HEK293 (cell line): Measurements from ENCODE around the gene COG8.

ENCODE experiments used
- CTCF ChIA-PET: fragments of 350-600 bp; formaldehyde crosslinking; extraction: SDS; loops from one replicate; lab custom pipeline; 2021; ENCODE audit warnings: antibody characterized with exemption; lab: Yijun Ruan, JAX
- POLR2A ChIA-PET: fragments of 300-600 bp; formaldehyde crosslinking; extraction: SDS; loops from one replicate; lab custom pipeline; 2020; ENCODE audit warnings: antibody characterized with exemption, inconsistent platforms; lab: Yijun Ruan, JAX
- H3K27ac ChIP-seq: fragments of 200-500 bp; sonication (Bioruptor generic); 2 replicates; pipeline ENCODE4 v1.5.1; 2014; ENCODE audit warnings: low read depth, low read length, control low read depth, inconsistent platforms; ENCODE audit errors: extremely low read depth
- H3K36me3 ChIP-seq, 2 experiments: fragments of 200-500 bp in 1 of 2; sonication (Bioruptor generic) in 1 of 2; 1 replicate in 1 of 2; 2 replicates in 1 of 2; pipeline ENCODE4 v1.5.1; 2014 to 2017; ENCODE audit warnings: inconsistent platforms in 2 of 2, low read length in 2 of 2; ENCODE audit not compliant: control insufficient read depth in 2 of 2, insufficient read depth in 1 of 2
- H3K4me1 ChIP-seq: fragments of 200-500 bp; sonication (Bioruptor generic); 2 replicates; pipeline ENCODE4 v1.5.1; 2014; ENCODE audit warnings: mild to moderate bottlenecking, low read length, inconsistent platforms; ENCODE audit not compliant: control insufficient read depth, insufficient read depth
- H3K4me3 ChIP-seq: 2 replicates; pipeline ENCODE4 v1.5.1; 2011; ENCODE audit warnings: low read depth, mild to moderate bottlenecking, control low read depth, low read length, moderate library complexity
- H3K9me3 ChIP-seq: fragments of 200-500 bp; sonication (Bioruptor generic); 2 replicates; pipeline ENCODE4 v1.5.1; 2014; ENCODE audit warnings: low read depth, low read length, inconsistent platforms; ENCODE audit not compliant: control insufficient read depth, insufficient read depth
- INSM2 ChIP-seq: fragments of 450-650 bp; formaldehyde crosslinking; IDR thresholded peaks from 2 replicates; pipeline ENCODE4 v1.5.1; 2016; ENCODE audit warnings: missing biosample characterization, missing genetic modification characterization
- KLF7 ChIP-seq: fragments of 450-650 bp; formaldehyde crosslinking; IDR thresholded peaks from 2 replicates; pipeline ENCODE4 v1.5.1; 2016; ENCODE audit warnings: missing biosample characterization, missing genetic modification characterization, borderline replicate concordance
- KLF8 ChIP-seq: fragments of 450-650 bp; formaldehyde crosslinking; IDR thresholded peaks from 2 replicates; pipeline ENCODE4 v1.5.1; 2016; ENCODE audit warnings: missing biosample characterization, missing genetic modification characterization
- MEIS1 ChIP-seq: sonication (generic); formaldehyde crosslinking; IDR thresholded peaks from 2 replicates; pipeline ENCODE4 v1.8.1; 2022; ENCODE audit warnings: missing genetic modification reagents, mild to moderate bottlenecking, borderline replicate concordance
- OSR2 ChIP-seq: fragments of 450-650 bp; formaldehyde crosslinking; IDR thresholded peaks from 2 replicates; pipeline ENCODE4 v1.5.1; 2016; ENCODE audit warnings: missing biosample characterization, missing genetic modification characterization
- SP7 ChIP-seq: fragments of 450-650 bp; formaldehyde crosslinking; IDR thresholded peaks from 2 replicates; pipeline ENCODE4 v1.5.1; 2016; ENCODE audit warnings: missing biosample characterization, missing genetic modification characterization
- ZBTB1 ChIP-seq: fragments of 450-650 bp; formaldehyde crosslinking; IDR thresholded peaks from 2 replicates; pipeline ENCODE4 v1.5.1; 2016; ENCODE audit warnings: missing biosample characterization, missing genetic modification characterization
- ZFHX2 ChIP-seq: fragments of 450-650 bp; formaldehyde crosslinking; conservative IDR thresholded peaks from 2 replicates; pipeline ENCODE4 v1.5.1; 2016; ENCODE audit warnings: missing biosample characterization, missing genetic modification characterization
- ZFP3 ChIP-seq: fragments of 450-650 bp; formaldehyde crosslinking; IDR thresholded peaks from 2 replicates; pipeline ENCODE4 v1.5.1; 2016; ENCODE audit warnings: low read depth, missing biosample characterization, missing genetic modification characterization
- ZNF174 ChIP-seq: fragments of 450-650 bp; formaldehyde crosslinking; IDR thresholded peaks from 2 replicates; pipeline ENCODE4 v1.5.0; 2017; ENCODE audit warnings: missing biosample characterization, mild to moderate bottlenecking, missing genetic modification characterization
- ZNF223 ChIP-seq: fragments of 450-650 bp; formaldehyde crosslinking; IDR thresholded peaks from 2 replicates; pipeline ENCODE4 v1.5.1; 2016; ENCODE audit warnings: missing biosample characterization, missing genetic modification characterization
- ZNF266 ChIP-seq: fragments of 450-650 bp; formaldehyde crosslinking; IDR thresholded peaks from 2 replicates; pipeline ENCODE4 v1.5.1; 2016; ENCODE audit warnings: missing biosample characterization, missing genetic modification characterization, low read depth
- ZNF324 ChIP-seq: fragments of 450-650 bp; formaldehyde crosslinking; IDR thresholded peaks from 2 replicates; pipeline ENCODE4 v1.5.1; 2016; ENCODE audit warnings: missing biosample characterization, missing genetic modification characterization
- ZNF366 ChIP-seq: fragments of 450-650 bp; formaldehyde crosslinking; conservative IDR thresholded peaks from 2 replicates; pipeline ENCODE4 v1.5.1; 2016; ENCODE audit warnings: missing biosample characterization, missing genetic modification characterization
- ZNF423 ChIP-seq: fragments of 450-650 bp; formaldehyde crosslinking; IDR thresholded peaks from 2 replicates; pipeline ENCODE4 v1.5.1; 2016; ENCODE audit warnings: missing biosample characterization, missing genetic modification characterization
- ZNF48 ChIP-seq: fragments of 450-650 bp; formaldehyde crosslinking; IDR thresholded peaks from 2 replicates; pipeline ENCODE4 v1.5.1; 2016; ENCODE audit warnings: missing biosample characterization, missing genetic modification characterization
- ZNF510 ChIP-seq: fragments of 450-650 bp; formaldehyde crosslinking; IDR thresholded peaks from 2 replicates; pipeline ENCODE4 v1.5.1; 2018; ENCODE audit warnings: mild to moderate bottlenecking, missing genetic modification characterization, missing biosample characterization; ENCODE audit not compliant: insufficient replicate concordance
- ZSCAN5A ChIP-seq: fragments of 450-650 bp; formaldehyde crosslinking; IDR thresholded peaks from 2 replicates; pipeline ENCODE4 v1.5.1; 2016; ENCODE audit warnings: missing biosample characterization, missing genetic modification characterization
- TF ChIP-seq, protein P1 (sequence below): fragments of 450-650 bp; formaldehyde crosslinking; IDR thresholded peaks from 2 replicates; pipeline ENCODE4 v1.5.1; 2016; ENCODE audit warnings: missing biosample characterization, missing genetic modification characterization
- TF ChIP-seq, protein P2 (sequence below): fragments of 450-650 bp; formaldehyde crosslinking; IDR thresholded peaks from 2 replicates; pipeline ENCODE4 v1.5.1; 2016; ENCODE audit warnings: missing biosample characterization, missing genetic modification characterization
- TF ChIP-seq, protein P3 (sequence below): fragments of 450-650 bp; formaldehyde crosslinking; IDR thresholded peaks from 2 replicates; pipeline ENCODE4 v1.5.1; 2016; ENCODE audit warnings: missing biosample characterization, missing genetic modification characterization, borderline replicate concordance
- TF ChIP-seq, protein P4 (sequence below): fragments of 450-650 bp; IDR thresholded peaks from 2 replicates; pipeline ENCODE4 v1.5.1; 2018; ENCODE audit warnings: missing biosample characterization, missing genetic modification characterization

The COG8 gene

GRCh38 chr16:69381231-69381630 lies 41.9 kb upstream of the COG8 start:
- no peaks in the 10 kb centered on the region for H3K9me3 ChIP-seq
- H3K36me3 ChIP-seq = peaks cover 45 to 71% of the 10 kb centered on the region in 2 experiments
- POLR2A ChIA-PET = interaction anchor here (0.5 to 0.6 kb wide), 2 partner anchors 10 to 29 kb away, joined by 3 to 4 read pairs; no protein-coding TSS in a partner anchor
- no peak overlapping the region for H3K4me3 ChIP-seq
- no peaks in the 10 kb centered on the region for H3K4me1 ChIP-seq
- no peak overlapping the region for H3K27ac ChIP-seq
- CTCF ChIA-PET = interaction anchor here (0.6 to 1.0 kb wide), 3 partner anchors 15 to 385 kb away, joined by 3 to 4 read pairs (median 4); no protein-coding TSS in a partner anchor
- TF ChIP-seq ZFHX2 (tag by site-specific recombination) = no peak
- TF ChIP-seq ZFP3 (tag by site-specific recombination) = no peak
- TF ChIP-seq ZNF174 = no peak
- TF ChIP-seq ZNF324 (tag by site-specific recombination) = no peak
- TF ChIP-seq OSR2 (tag by site-specific recombination) = no peak
- no peak for TF ChIP-seq MEIS1 (CRISPR knock-in tag)
- no peak for TF ChIP-seq KLF8 (tag by site-specific recombination)
- TF ChIP-seq SP7 (tag by site-specific recombination) = no peak
- no peak for TF ChIP-seq ZNF366 (tag by site-specific recombination)
- no peak for TF ChIP-seq ZNF223

GRCh38 chr16:69378760-69379159 lies 39.4 kb upstream of the COG8 start:
- ChIA-PET CTCF (interaction anchor here (1.6 kb wide), 1 partner anchor 17 kb away, joined by 10 read pairs; no protein-coding TSS in a partner anchor), POLR2A (interaction anchor here (0.5 to 0.6 kb wide), 2 partner anchors 20 to 354 kb away, joined by 5 to 6 read pairs; no protein-coding TSS in a partner anchor)
- no peak for TF ChIP-seq INSM2
- TF ChIP-seq, protein P1, sequence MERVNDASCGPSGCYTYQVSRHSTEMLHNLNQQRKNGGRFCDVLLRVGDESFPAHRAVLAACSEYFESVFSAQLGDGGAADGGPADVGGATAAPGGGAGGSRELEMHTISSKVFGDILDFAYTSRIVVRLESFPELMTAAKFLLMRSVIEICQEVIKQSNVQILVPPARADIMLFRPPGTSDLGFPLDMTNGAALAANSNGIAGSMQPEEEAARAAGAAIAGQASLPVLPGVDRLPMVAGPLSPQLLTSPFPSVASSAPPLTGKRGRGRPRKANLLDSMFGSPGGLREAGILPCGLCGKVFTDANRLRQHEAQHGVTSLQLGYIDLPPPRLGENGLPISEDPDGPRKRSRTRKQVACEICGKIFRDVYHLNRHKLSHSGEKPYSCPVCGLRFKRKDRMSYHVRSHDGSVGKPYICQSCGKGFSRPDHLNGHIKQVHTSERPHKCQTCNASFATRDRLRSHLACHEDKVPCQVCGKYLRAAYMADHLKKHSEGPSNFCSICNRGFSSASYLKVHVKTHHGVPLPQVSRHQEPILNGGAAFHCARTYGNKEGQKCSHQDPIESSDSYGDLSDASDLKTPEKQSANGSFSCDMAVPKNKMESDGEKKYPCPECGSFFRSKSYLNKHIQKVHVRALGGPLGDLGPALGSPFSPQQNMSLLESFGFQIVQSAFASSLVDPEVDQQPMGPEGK = no peak
- TF ChIP-seq ZBTB1 (tag by site-specific recombination) = no peak
- no peaks in the 10 kb centered on the region for H3K9me3 ChIP-seq
- no peak overlapping the region for H3K27ac ChIP-seq
- peaks cover 45 to 78% of the 10 kb centered on the region in 2 experiments for H3K36me3 ChIP-seq
- H3K4me1 ChIP-seq = no peaks in the 10 kb centered on the region
- H3K4me3 ChIP-seq = no peak overlapping the region

DNA sequence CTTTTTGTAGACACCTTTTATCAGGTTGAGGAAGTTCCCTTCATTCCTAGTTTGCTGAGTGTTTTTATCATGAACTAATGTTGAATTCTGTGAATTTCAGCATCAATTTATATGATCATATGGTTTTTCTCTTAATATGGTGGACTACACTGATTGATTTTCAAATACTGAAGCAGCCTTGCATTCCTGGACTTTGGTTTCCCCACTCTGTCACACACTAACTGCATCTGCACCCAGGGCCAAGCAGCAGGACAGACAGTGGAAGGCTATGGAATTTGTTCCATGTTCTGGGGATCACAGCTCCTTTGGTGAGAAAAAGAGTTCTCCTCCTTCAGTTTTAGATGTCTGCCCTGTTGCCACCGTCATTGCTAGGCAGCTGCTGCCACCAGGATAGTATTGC lies 38.7 kb upstream of the COG8 start:
- Histone ChIP-seq H3K4me3 (no peak overlapping the region), H3K27ac (no peak overlapping the region), H3K9me3 (no peaks in the 10 kb centered on the region), H3K36me3 (peaks cover 45 to 75% of the 10 kb centered on the region in 2 experiments), H3K4me1 (no peaks in the 10 kb centered on the region)
- POLR2A ChIA-PET = no interaction called here
- CTCF ChIA-PET = interaction anchor here (0.7 to 1.6 kb wide), 2 partner anchors 18 to 66 kb away, joined by 3 to 10 read pairs; no protein-coding TSS in a partner anchor
- TF ChIP-seq ZNF423 (tag by site-specific recombination) (no peak), KLF7 (no peak), ZNF266 (no peak), SP7 (tag by site-specific recombination) (no peak), ZNF48 (tag by site-specific recombination) (no peak), ZSCAN5A (tag by site-specific recombination) (no peak), ZNF510 (no peak)
- TF ChIP-seq, protein P2, sequence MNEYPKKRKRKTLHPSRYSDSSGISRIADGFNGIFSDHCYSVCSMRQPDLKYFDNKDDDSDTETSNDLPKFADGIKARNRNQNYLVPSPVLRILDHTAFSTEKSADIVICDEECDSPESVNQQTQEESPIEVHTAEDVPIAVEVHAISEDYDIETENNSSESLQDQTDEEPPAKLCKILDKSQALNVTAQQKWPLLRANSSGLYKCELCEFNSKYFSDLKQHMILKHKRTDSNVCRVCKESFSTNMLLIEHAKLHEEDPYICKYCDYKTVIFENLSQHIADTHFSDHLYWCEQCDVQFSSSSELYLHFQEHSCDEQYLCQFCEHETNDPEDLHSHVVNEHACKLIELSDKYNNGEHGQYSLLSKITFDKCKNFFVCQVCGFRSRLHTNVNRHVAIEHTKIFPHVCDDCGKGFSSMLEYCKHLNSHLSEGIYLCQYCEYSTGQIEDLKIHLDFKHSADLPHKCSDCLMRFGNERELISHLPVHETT (tag by site-specific recombination) = no peak
- TF ChIP-seq, protein P3, sequence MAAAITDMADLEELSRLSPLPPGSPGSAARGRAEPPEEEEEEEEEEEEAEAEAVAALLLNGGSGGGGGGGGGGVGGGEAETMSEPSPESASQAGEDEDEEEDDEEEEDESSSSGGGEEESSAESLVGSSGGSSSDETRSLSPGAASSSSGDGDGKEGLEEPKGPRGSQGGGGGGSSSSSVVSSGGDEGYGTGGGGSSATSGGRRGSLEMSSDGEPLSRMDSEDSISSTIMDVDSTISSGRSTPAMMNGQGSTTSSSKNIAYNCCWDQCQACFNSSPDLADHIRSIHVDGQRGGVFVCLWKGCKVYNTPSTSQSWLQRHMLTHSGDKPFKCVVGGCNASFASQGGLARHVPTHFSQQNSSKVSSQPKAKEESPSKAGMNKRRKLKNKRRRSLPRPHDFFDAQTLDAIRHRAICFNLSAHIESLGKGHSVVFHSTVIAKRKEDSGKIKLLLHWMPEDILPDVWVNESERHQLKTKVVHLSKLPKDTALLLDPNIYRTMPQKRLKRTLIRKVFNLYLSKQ (tag by site-specific recombination) = no peak
- TF ChIP-seq, protein P4, sequence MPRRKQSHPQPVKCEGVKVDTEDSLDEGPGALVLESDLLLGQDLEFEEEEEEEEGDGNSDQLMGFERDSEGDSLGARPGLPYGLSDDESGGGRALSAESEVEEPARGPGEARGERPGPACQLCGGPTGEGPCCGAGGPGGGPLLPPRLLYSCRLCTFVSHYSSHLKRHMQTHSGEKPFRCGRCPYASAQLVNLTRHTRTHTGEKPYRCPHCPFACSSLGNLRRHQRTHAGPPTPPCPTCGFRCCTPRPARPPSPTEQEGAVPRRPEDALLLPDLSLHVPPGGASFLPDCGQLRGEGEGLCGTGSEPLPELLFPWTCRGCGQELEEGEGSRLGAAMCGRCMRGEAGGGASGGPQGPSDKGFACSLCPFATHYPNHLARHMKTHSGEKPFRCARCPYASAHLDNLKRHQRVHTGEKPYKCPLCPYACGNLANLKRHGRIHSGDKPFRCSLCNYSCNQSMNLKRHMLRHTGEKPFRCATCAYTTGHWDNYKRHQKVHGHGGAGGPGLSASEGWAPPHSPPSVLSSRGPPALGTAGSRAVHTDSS (tag by site-specific recombination) = no peak
